B cell (primary cell): ENCODE results near the gene MPC1.

Experiments
- CTCF ChIP-seq: fragments of 200-600 bp; IDR thresholded peaks from one replicate; pipeline ENCODE4 v1.8.0; 2022; ENCODE audit warnings: antibody characterized with exemption, mild to moderate bottlenecking
- EZH2 ChIP-seq: IDR thresholded peaks from 2 replicates; pipeline ENCODE4 v1.6.1; 2012; ENCODE audit warnings: borderline replicate concordance, low read depth, mild to moderate bottlenecking, moderate library complexity, low read length; ENCODE audit not compliant: insufficient read depth, poor library complexity, severe bottlenecking

GRCh38 chr6:166318227-166318626, 64.5 kb downstream of the MPC1 start:
- TF ChIP-seq CTCF = no peak
- TF ChIP-seq EZH2 = no peak
